PFSK-1 (cell line): Measurements from ENCODE around the gene CALML3.

ENCODE experiments used
- FOXP2 ChIP-seq: optimal IDR thresholded peaks from 2 replicates; pipeline ENCODE3; 2011; ENCODE audit warnings: borderline replicate concordance, control low read depth, inconsistent platforms; ENCODE audit not compliant: insufficient read depth; ENCODE audit errors: extremely low read length, extremely low read depth
- POLR2AphosphoS5 ChIP-seq: IDR thresholded peaks from 2 replicates; pipeline ENCODE4 v1.6.1; 2012; ENCODE audit warnings: low read depth, mild to moderate bottlenecking, control low read depth, low read length, moderate library complexity
- SIN3A ChIP-seq: IDR thresholded peaks from 2 replicates; pipeline ENCODE4 v1.6.1; 2012; ENCODE audit warnings: mild to moderate bottlenecking, low read length, moderate library complexity, borderline replicate concordance; ENCODE audit not compliant: insufficient read depth
- TAF1 ChIP-seq: IDR thresholded peaks from 2 replicates; pipeline ENCODE4 v1.6.1; 2012; ENCODE audit warnings: low read length, control low read depth, borderline replicate concordance; ENCODE audit not compliant: insufficient read depth
- TF ChIP-seq, protein P1 (sequence below), 2 experiments: IDR thresholded peaks; 2 replicates each; pipeline versions ENCODE4 v1.6.1 to v1.8.0; 2011 to 2012; ENCODE audit warnings: low read depth in 2 of 2, low read length in 2 of 2, control low read depth in 1 of 2, inconsistent platforms in 1 of 2, mild to moderate bottlenecking in 1 of 2, moderate library complexity in 1 of 2; ENCODE audit not compliant: insufficient read depth in 1 of 2

CALML3 gene

DNA sequence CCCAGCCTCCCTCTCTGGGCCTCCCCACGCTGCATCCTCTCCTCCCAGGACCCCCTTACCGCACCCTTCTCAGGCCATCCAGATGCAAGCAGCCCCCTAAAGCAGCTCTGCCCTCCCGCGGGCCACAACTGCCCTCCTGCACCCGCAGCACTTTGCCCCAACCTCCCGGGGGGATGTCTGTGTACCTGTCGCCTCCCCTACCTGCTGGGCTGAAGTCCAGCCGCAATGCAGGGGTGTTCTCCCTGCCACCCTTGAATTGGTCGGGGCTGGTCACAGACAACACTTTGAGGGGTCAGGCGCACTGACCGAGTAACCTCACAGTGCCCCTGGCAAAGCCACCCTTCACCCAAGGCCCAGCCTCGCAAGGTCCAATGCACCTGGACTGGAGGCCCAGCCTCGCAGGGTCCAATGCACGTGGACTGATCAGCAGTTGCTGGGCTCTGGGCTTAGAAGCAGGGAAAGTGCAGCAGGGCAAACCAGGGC is 17.1 kb upstream of the CALML3 start:
- TF ChIP-seq SIN3A, result no peak
- TF ChIP-seq, protein P1, sequence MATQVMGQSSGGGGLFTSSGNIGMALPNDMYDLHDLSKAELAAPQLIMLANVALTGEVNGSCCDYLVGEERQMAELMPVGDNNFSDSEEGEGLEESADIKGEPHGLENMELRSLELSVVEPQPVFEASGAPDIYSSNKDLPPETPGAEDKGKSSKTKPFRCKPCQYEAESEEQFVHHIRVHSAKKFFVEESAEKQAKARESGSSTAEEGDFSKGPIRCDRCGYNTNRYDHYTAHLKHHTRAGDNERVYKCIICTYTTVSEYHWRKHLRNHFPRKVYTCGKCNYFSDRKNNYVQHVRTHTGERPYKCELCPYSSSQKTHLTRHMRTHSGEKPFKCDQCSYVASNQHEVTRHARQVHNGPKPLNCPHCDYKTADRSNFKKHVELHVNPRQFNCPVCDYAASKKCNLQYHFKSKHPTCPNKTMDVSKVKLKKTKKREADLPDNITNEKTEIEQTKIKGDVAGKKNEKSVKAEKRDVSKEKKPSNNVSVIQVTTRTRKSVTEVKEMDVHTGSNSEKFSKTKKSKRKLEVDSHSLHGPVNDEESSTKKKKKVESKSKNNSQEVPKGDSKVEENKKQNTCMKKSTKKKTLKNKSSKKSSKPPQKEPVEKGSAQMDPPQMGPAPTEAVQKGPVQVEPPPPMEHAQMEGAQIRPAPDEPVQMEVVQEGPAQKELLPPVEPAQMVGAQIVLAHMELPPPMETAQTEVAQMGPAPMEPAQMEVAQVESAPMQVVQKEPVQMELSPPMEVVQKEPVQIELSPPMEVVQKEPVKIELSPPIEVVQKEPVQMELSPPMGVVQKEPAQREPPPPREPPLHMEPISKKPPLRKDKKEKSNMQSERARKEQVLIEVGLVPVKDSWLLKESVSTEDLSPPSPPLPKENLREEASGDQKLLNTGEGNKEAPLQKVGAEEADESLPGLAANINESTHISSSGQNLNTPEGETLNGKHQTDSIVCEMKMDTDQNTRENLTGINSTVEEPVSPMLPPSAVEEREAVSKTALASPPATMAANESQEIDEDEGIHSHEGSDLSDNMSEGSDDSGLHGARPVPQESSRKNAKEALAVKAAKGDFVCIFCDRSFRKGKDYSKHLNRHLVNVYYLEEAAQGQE (IDR thresholded peaks at IDR 0.05; ENCODE audit: insufficient read depth in 1 of 2, low read depth in 2 of 2, low read length in 2 of 2), result no peak
- no peak for TF ChIP-seq POLR2AphosphoS5
- no peak for TF ChIP-seq FOXP2
- no peak for TF ChIP-seq TAF1

DNA sequence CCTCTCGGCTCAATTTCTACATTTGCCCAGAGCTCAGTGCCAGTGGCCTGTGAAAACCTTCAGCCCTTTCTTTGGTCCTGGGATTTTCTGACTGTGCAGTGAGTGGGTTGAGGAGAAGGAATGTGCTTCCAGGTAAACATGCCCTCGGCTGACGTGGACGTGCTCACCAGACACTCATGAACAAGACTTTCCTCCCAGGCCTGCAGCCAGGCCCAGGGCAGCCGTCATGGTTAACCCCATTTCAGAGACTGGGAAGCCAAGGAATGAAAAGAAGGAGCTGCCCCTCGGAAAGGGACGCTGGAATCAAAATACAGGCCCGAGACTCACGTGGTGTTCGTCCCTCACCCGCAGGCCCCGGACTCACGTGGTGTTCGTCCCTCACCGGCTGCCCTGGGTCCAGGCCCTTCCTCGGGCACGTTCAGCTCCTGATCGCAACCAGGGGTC is 16.6 kb upstream of the CALML3 start:
- TF ChIP-seq SIN3A (no peak), TAF1 (no peak), POLR2AphosphoS5 (no peak), FOXP2 (no peak)
- TF ChIP-seq, protein P1 (IDR thresholded peaks at IDR 0.05; ENCODE audit: insufficient read depth in 1 of 2, low read depth in 2 of 2, low read length in 2 of 2), result no peak

DNA sequence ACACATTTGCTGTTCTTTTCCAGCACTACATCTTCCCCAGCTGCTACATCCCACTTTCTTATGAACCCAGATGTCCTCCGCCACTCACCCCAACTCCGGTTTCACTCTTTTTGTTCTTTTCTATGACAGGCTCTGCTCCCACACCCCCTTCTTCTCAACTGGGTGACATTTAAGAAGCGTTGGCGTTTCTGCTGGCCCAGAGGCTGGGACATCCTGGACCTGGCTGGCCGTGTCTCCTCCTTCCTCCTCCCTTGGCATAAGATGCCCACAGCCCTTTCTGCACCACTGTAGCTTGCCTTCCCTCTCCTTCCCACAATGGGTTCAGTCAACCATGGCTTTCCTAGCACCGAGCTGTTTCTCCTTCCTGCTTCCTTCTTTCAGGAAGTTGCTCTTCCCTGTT is 16.0 kb upstream of the CALML3 start:
- TF ChIP-seq TAF1, result no peak
- no peak for TF ChIP-seq POLR2AphosphoS5
- no peak for TF ChIP-seq FOXP2
- TF ChIP-seq, protein P1 (IDR thresholded peaks at IDR 0.05; ENCODE audit: insufficient read depth in 1 of 2, low read depth in 2 of 2, low read length in 2 of 2), result no peak
- TF ChIP-seq SIN3A, result no peak

DNA sequence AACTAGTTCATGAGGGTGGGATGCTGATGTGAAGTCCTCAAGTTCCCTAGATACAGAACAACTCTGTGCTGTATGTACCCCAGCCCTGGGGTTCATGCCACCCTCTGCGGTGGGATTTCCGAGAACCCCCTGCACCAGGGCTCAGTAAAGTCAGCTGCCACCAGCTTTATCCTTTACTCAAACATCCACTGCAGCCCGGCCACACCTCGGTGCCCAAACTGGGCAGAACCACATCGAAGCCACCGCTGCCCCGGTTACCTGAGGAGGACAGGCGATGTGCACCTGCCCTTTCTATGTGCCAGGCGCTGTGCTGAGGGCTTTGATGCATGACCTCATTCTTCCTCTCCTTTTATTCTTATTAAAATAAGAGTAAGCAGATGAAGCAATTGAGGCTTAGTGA is 15.5 kb upstream of the CALML3 start:
- TF ChIP-seq FOXP2, result no peak
- TF ChIP-seq SIN3A, result no peak
- TF ChIP-seq TAF1, result no peak
- TF ChIP-seq, protein P1 (IDR thresholded peaks at IDR 0.05; ENCODE audit: insufficient read depth in 1 of 2, low read depth in 2 of 2, low read length in 2 of 2), result no peak
- TF ChIP-seq POLR2AphosphoS5, result no peak

DNA sequence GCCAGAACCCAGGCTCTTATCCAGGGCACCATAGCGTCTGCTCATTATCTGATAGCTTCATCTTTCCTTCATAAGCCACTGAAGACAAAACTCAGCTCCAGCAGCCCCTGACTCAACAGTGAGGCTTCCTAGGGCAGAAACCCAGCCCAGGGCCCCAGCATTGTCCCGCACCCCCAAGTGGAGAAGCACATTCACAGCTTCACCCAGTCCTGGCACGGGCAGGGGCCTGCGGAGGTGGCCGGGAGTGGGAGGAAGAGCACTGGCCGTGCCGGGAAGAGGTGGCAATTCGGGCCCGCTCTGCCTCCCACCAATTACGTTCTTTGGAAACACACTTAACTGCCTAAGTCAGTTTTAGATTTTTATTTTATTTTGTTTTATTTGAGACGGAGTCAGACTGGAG is 15.1 kb upstream of the CALML3 start:
- TF ChIP-seq FOXP2 (no peak), POLR2AphosphoS5 (no peak), SIN3A (no peak), TAF1 (no peak)
- TF ChIP-seq, protein P1 (IDR thresholded peaks at IDR 0.05; ENCODE audit: insufficient read depth in 1 of 2, low read depth in 2 of 2, low read length in 2 of 2), result no peak
